NCI-H2029 treated with DMSO at 0.1 percent for 48 hours (cell line): Measurements from ENCODE around the gene ING4.

Experiments used
- DNase-seq: peaks from one replicate; lab custom pipeline; 2025; lab: John Stamatoyannopoulos, UW

The ING4 gene

GRCh38 chr12:6607751-6608591, 54.9 kb downstream of the ING4 start:
- peak; percentile 58 for DNase-seq

GRCh38 chr12:6606331-6607131, 56.4 kb downstream of the ING4 start:
- no peak for DNase-seq

- DNase-seq, result peak; percentile 25
These were observed 57.2 kb downstream of the ING4 start for GRCh38 chr12:6605421-6606330.

GRCh38 chr12:6604259-6605029, 58.5 kb downstream of the ING4 start:
- DNase-seq, result no peak

GRCh38 chr12:6603095-6603567, 59.8 kb downstream of the ING4 start:
- DNase-seq, result no peak

- DNase-seq, result no peak
These were observed 60.4 kb downstream of the ING4 start for GRCh38 chr12:6602526-6602925.
